H9 (cell line): ENCODE measurements around the gene BSN. TPM values are rescaled to one million over a fixed set of nuclear protein-coding genes. Genes with fewer than 3 reads are reported as not detected.
A peak's percentile ranks its signal among the peaks of the same experiment; 100 is the strongest.

Experiments
- DNase-seq: peaks from one replicate; pipeline ENCODE4 v3.0.0-alpha.2; 2017
- H2AFZ ChIP-seq: one replicate; pipeline ENCODE4 v1.6.1; 2013; ENCODE audit warnings: mild to moderate bottlenecking, low read length, control low read depth, moderate library complexity
- H2AK5ac ChIP-seq: 2 replicates; pipeline ENCODE4 v1.6.1; 2013; ENCODE audit warnings: low read length, control low read depth, mixed read lengths; ENCODE audit not compliant: insufficient read length
- H2BK120ac ChIP-seq: one replicate; pipeline ENCODE4 v1.6.1; 2013; ENCODE audit warnings: low read depth, mild to moderate bottlenecking, low read length, control low read depth, inconsistent platforms; ENCODE audit not compliant: poor library complexity, severe bottlenecking
- H2BK12ac ChIP-seq: 2 replicates; pipeline ENCODE4 v1.6.1; 2013; ENCODE audit warnings: low read length, control low read depth, mixed read lengths, low read depth; ENCODE audit not compliant: insufficient read length
- H2BK15ac ChIP-seq: 2 replicates; pipeline ENCODE4 v1.6.1; 2013; ENCODE audit warnings: low read depth, low read length, control low read depth
- H2BK20ac ChIP-seq: one replicate; pipeline ENCODE4 v1.6.1; 2013; ENCODE audit warnings: low read depth, mild to moderate bottlenecking, low read length, control low read depth, inconsistent platforms; ENCODE audit not compliant: poor library complexity, severe bottlenecking
- H2BK5ac ChIP-seq: 2 replicates; pipeline ENCODE4 v1.6.1; 2013; ENCODE audit warnings: low read length, control low read depth, mixed read lengths; ENCODE audit not compliant: insufficient read length
- H3K14ac ChIP-seq: 2 replicates; pipeline ENCODE4 v1.6.1; 2013; ENCODE audit warnings: low read length, control low read depth; ENCODE audit not compliant: insufficient read depth
- H3K18ac ChIP-seq: 2 replicates; pipeline ENCODE4 v1.6.1; 2013; ENCODE audit warnings: low read depth, mild to moderate bottlenecking, mixed read lengths, low read length, control low read depth; ENCODE audit not compliant: insufficient read length
- H3K23ac ChIP-seq: 2 replicates; pipeline ENCODE4 v1.6.1; 2013; ENCODE audit warnings: low read length, control low read depth, mixed read lengths, low read depth; ENCODE audit not compliant: insufficient read length
- H3K23me2 ChIP-seq: 2 replicates; pipeline ENCODE4 v1.6.1; 2013; ENCODE audit warnings: low read depth, mild to moderate bottlenecking, mixed read lengths, low read length, control low read depth; ENCODE audit not compliant: insufficient read length, poor library complexity, severe bottlenecking
- H3K27ac ChIP-seq: 2 replicates; pipeline ENCODE4 v1.5.1; 2013; ENCODE audit warnings: low read length, control low read depth, mixed read lengths, low read depth; ENCODE audit not compliant: insufficient read length
- H3K27me3 ChIP-seq: 2 replicates; pipeline ENCODE4 v1.6.1; 2013; ENCODE audit warnings: low read length, control low read depth, inconsistent platforms; ENCODE audit not compliant: insufficient read depth
- H3K4ac ChIP-seq: 2 replicates; pipeline ENCODE4 v1.6.1; 2013; ENCODE audit warnings: low read depth, mild to moderate bottlenecking, control low read depth, inconsistent platforms, low read length, moderate library complexity
- H3K4me1 ChIP-seq: 2 replicates; pipeline ENCODE4 v1.6.1; 2013; ENCODE audit warnings: low read length, control low read depth, inconsistent platforms; ENCODE audit not compliant: insufficient read depth
- H3K4me2 ChIP-seq: 2 replicates; pipeline ENCODE4 v1.6.1; 2013; ENCODE audit warnings: low read length, control low read depth, mixed read lengths; ENCODE audit not compliant: insufficient read length, insufficient read depth
- H3K56ac ChIP-seq: 2 replicates; pipeline ENCODE4 v1.6.1; 2013; ENCODE audit warnings: low read depth, mild to moderate bottlenecking, mixed read lengths, low read length, control low read depth; ENCODE audit not compliant: insufficient read length
- H3K79me1 ChIP-seq: 2 replicates; pipeline ENCODE4 v1.6.1; 2013; ENCODE audit warnings: low read depth, mild to moderate bottlenecking, moderate library complexity, low read length, control low read depth, inconsistent platforms; ENCODE audit not compliant: insufficient read depth, poor library complexity, severe bottlenecking
- H3K79me2 ChIP-seq: 2 replicates; pipeline ENCODE4 v1.6.1; 2013; ENCODE audit warnings: low read length, control low read depth, inconsistent platforms; ENCODE audit not compliant: insufficient read depth
- H3K9ac ChIP-seq: 2 replicates; pipeline ENCODE4 v1.6.1; 2013; ENCODE audit warnings: low read length, control low read depth, mixed read lengths; ENCODE audit not compliant: insufficient read length; ENCODE audit errors: extremely low read depth
- H3K9me3 ChIP-seq: one replicate; pipeline ENCODE4 v1.6.1; 2013; ENCODE audit warnings: low read depth, low read length, inconsistent platforms; ENCODE audit not compliant: control insufficient read depth
- H3T11ph ChIP-seq: one replicate; pipeline ENCODE4 v1.6.1; 2013; ENCODE audit warnings: mild to moderate bottlenecking, low read length, control low read depth, inconsistent platforms
- H4K20me1 ChIP-seq: one replicate; pipeline ENCODE4 v1.6.1; 2013; ENCODE audit not compliant: control insufficient read depth, insufficient read length, insufficient read depth
- H4K5ac ChIP-seq: 2 replicates; pipeline ENCODE4 v1.6.1; 2013; ENCODE audit warnings: low read depth, mild to moderate bottlenecking, mixed read lengths, low read length, control low read depth; ENCODE audit not compliant: insufficient read length
- H4K8ac ChIP-seq: replicated peaks from 2 replicates; pipeline ENCODE4 v1.6.1; 2013; ENCODE audit warnings: low read length, control low read depth, mixed read lengths, low read depth; ENCODE audit not compliant: insufficient read length
- H4K91ac ChIP-seq: 2 replicates; pipeline ENCODE4 v1.6.1; 2013; ENCODE audit warnings: low read depth, mild to moderate bottlenecking, moderate library complexity, mixed read lengths, low read length, control low read depth; ENCODE audit not compliant: insufficient read length
- H3K27ac Mint-ChIP-seq, 3 experiments: 2 replicates in 2 of 3; 3 replicates in 1 of 3; pipeline ENCODE4 v1.8.0; 2020 to 2021; ENCODE audit warnings: mixed read lengths in 3 of 3, mild to moderate bottlenecking in 1 of 3, moderate library complexity in 1 of 3
- H3K27me3 Mint-ChIP-seq: 2 replicates; pipeline ENCODE4 v1.8.0; 2021; ENCODE audit warnings: low read depth, mild to moderate bottlenecking, moderate library complexity, mixed read lengths
- H3K36me3 Mint-ChIP-seq, 3 experiments: 2 replicates in 2 of 3; 3 replicates in 1 of 3; pipeline ENCODE4 v1.8.0; 2020 to 2021; ENCODE audit warnings: low read depth in 3 of 3, mixed read lengths in 3 of 3; ENCODE audit not compliant: insufficient read depth in 1 of 3
- H3K4me1 Mint-ChIP-seq, 2 experiments: 2 replicates each; pipeline ENCODE4 v1.8.0; 2020; ENCODE audit warnings: mixed read lengths in 2 of 2
- H3K4me3 Mint-ChIP-seq, 2 experiments: 2 replicates in 1 of 2; 3 replicates in 1 of 2; pipeline ENCODE4 v1.8.0; 2020 to 2021; ENCODE audit warnings: mild to moderate bottlenecking in 2 of 2, mixed read lengths in 2 of 2, moderate library complexity in 1 of 2
- H3K9me3 Mint-ChIP-seq, 2 experiments: 2 replicates in 1 of 2; 3 replicates in 1 of 2; pipeline ENCODE4 v1.8.0; 2020; ENCODE audit warnings: mild to moderate bottlenecking in 2 of 2, mixed read lengths in 2 of 2, moderate library complexity in 1 of 2
- CTCF ChIP-seq: fragments of 200-600 bp; sonication (generic); conservative IDR thresholded peaks from 3 replicates; pipeline ENCODE4 v1.8.0; 2021; ENCODE audit warnings: antibody characterized with exemption, mild to moderate bottlenecking
- WGBS: extraction: QIAGEN DNeasy Blood & Tissue Kit; methylation state at CpG from one replicate; pipeline ENCODE4 v1.1.7; 2013; ENCODE audit warnings: missing lambda C conversion rate, low lambda C conversion rate, mixed read lengths; ENCODE audit not compliant: insufficient read length; ENCODE audit errors: extremely low coverage; 5-methylcytosine and 5-hydroxymethylcytosine counted together
- total RNA-seq: library from RNA; stranded (reverse); gene quantifications from 2 replicates; pipeline ENCODE4 v1.2.1, GENCODE V29; 2021

Gene BSN
- total RNA-seq, 1 experiment from 2014 or later, result 2.4 TPM

GRCh38 chr3:49668414-49668797 lies 114.1 kb downstream of the BSN start:
- H3K9me3 ChIP-seq, result no peaks in the 10 kb centered on the region
- peak; percentile 30; the same call in 1 of the 3 replicates for TF ChIP-seq CTCF
- no peak overlapping the region for H3K4me2 ChIP-seq
- peaks cover 26 to 34% of the 10 kb centered on the region in 2 experiments for H3K4me1 Mint-ChIP-seq
- no peak overlapping the region; the same call in 1 of the 2 replicates for H3K14ac ChIP-seq
- H3K79me2 ChIP-seq, result no peaks in the 10 kb centered on the region
- H2BK120ac ChIP-seq, result no peak overlapping the region
- no peaks in the 10 kb centered on the region for H3K79me1 ChIP-seq
- no peak overlapping the region for H2BK5ac ChIP-seq
- peak overlapping the region in 2 of 3 experiments; percentile 6 to 79; a peak in 2 of 7 replicates for H3K27ac Mint-ChIP-seq
- no peak overlapping the region for H3K23ac ChIP-seq
- no peak overlapping the region for H3K9ac ChIP-seq
- no peak overlapping the region for H2AFZ ChIP-seq
- no peak overlapping the region for H4K5ac ChIP-seq
- H3K56ac ChIP-seq, result no peak overlapping the region
- H3K27me3 ChIP-seq, result no peaks in the 10 kb centered on the region
- no peak overlapping the region for H4K91ac ChIP-seq
- H4K8ac ChIP-seq, result no peak overlapping the region
- no peaks in the 10 kb centered on the region for H4K20me1 ChIP-seq
- H3K18ac ChIP-seq, result no peak overlapping the region
- H3K4me1 ChIP-seq, result no peaks in the 10 kb centered on the region; the same call in 1 of the 2 replicates
- no peaks in the 10 kb centered on the region; a peak in 1 of 7 replicates for H3K36me3 Mint-ChIP-seq
- H3K4me3 Mint-ChIP-seq, result no peak overlapping the region
- H2BK12ac ChIP-seq, result no peak overlapping the region
- peaks cover 3% of the 10 kb centered on the region for H3K23me2 ChIP-seq
- H2BK15ac ChIP-seq, result no peak overlapping the region
- DNase-seq, result no peak
- H2AK5ac ChIP-seq, result no peak overlapping the region
- H3K27ac ChIP-seq, result no peak overlapping the region
- no peaks in the 10 kb centered on the region; the same call in 1 of the 2 replicates for H3K27me3 Mint-ChIP-seq
- no peak overlapping the region for H3K4ac ChIP-seq
- WGBS, result no CpG with 5 or more reads among the region's 5 CpGs
- no peak overlapping the region for H2BK20ac ChIP-seq
- no peaks in the 10 kb centered on the region for H3K9me3 Mint-ChIP-seq
- no peak overlapping the region for H3T11ph ChIP-seq
